C1 segment of cervical spinal cord (tissue), 14 donors: ENCODE results near the gene MRPL49.

Experiments
- DNase-seq, 14 donors: peaks; one replicate each; lab custom pipeline; 2025; lab: John Stamatoyannopoulos, UW

MRPL49 gene

GRCh38 chr11:65121865-65122696, at the start of gene MRPL49, which contains the start of gene FAU:
TSS of gene MRPL49 (plus strand) at chr11:65122321. CDS start at chr11:65122347, 26 bp downstream.
TSS of gene FAU (minus strand) at chr11:65122134. CDS start at chr11:65121813, 321 bp downstream.
- peak; percentile 44 to 97 (median 90) for DNase-seq

- DNase-seq: no peak
Measured at GRCh38 chr11:65072631-65072966, 49.5 kb upstream of the MRPL49 start.

- no peak for DNase-seq
Measured at GRCh38 chr11:65077451-65077850, 44.7 kb upstream of the MRPL49 start.

- DNase-seq: no peak
Measured at GRCh38 chr11:65078151-65078550, 44.0 kb upstream of the MRPL49 start.

GRCh38 chr11:65078786-65079342, 43.3 kb upstream of the MRPL49 start:
- no peak for DNase-seq

GRCh38 chr11:65083134-65083833, 38.8 kb upstream of the MRPL49 start:
- no peak for DNase-seq

GRCh38 chr11:65083834-65084597, 38.1 kb upstream of the MRPL49 start, which contains the start of the genes CDCA5 and ZFPL1:
TSS of gene CDCA5 (minus strand) at chr11:65084040. CDS start at chr11:65083978, 62 bp downstream.
TSS of gene ZFPL1 (plus strand) at chr11:65084222. CDS start at chr11:65084699, 477 bp downstream.
- peak; percentile 45 to 97 (median 92) for DNase-seq

GRCh38 chr11:65084598-65085375, 37.3 kb upstream of the MRPL49 start:
- no peak for DNase-seq

GRCh38 chr11:65085446-65085845, 36.7 kb upstream of the MRPL49 start:
- no peak for DNase-seq

GRCh38 chr11:65086809-65087208, 35.3 kb upstream of the MRPL49 start:
- DNase-seq: no peak

GRCh38 chr11:65087216-65087615, 34.9 kb upstream of the MRPL49 start:
- DNase-seq: no peak

- DNase-seq: no peak
Measured at GRCh38 chr11:65087827-65088226, 34.3 kb upstream of the MRPL49 start.

GRCh38 chr11:65089621-65090020, 32.5 kb upstream of the MRPL49 start:
- no peak for DNase-seq

- peak in 6 of 14 donors; percentile 2 to 42 (median 21) for DNase-seq
Measured at GRCh38 chr11:65090628-65091027, 31.5 kb upstream of the MRPL49 start.

GRCh38 chr11:65095427-65095826, 26.7 kb upstream of the MRPL49 start:
- no peak for DNase-seq

- peak; percentile 21 to 88 (median 78) for DNase-seq
Measured at GRCh38 chr11:65095974-65096806, 25.9 kb upstream of the MRPL49 start, which contains the start of gene VPS51. TSS of gene VPS51 (plus strand) at chr11:65096214. CDS start at chr11:65096251, 37 bp downstream.

- no peak for DNase-seq
Measured at GRCh38 chr11:65096926-65097325, 25.2 kb upstream of the MRPL49 start.

- DNase-seq: no peak
Measured at GRCh38 chr11:65100674-65101350, 21.3 kb upstream of the MRPL49 start.
